ENCODE measurements around the gene SELENBP1. TPM values are rescaled to one million over a fixed set of nuclear protein-coding genes. Genes with fewer than 3 reads are reported as not detected.

Gene SELENBP1
- total RNA-seq (2022; extraction: Qiagen RNA extraction) = 6.2 to 7.8 TPM (median 6.6 TPM) in 5 replicates

GRCh38 chr1:151372058-151372934 is at the start of gene SELENBP1:
Gene SELENBP1 (minus strand): TSS chr1:151372705. CDS start chr1:151372641, 64 bp downstream.

DNA sequence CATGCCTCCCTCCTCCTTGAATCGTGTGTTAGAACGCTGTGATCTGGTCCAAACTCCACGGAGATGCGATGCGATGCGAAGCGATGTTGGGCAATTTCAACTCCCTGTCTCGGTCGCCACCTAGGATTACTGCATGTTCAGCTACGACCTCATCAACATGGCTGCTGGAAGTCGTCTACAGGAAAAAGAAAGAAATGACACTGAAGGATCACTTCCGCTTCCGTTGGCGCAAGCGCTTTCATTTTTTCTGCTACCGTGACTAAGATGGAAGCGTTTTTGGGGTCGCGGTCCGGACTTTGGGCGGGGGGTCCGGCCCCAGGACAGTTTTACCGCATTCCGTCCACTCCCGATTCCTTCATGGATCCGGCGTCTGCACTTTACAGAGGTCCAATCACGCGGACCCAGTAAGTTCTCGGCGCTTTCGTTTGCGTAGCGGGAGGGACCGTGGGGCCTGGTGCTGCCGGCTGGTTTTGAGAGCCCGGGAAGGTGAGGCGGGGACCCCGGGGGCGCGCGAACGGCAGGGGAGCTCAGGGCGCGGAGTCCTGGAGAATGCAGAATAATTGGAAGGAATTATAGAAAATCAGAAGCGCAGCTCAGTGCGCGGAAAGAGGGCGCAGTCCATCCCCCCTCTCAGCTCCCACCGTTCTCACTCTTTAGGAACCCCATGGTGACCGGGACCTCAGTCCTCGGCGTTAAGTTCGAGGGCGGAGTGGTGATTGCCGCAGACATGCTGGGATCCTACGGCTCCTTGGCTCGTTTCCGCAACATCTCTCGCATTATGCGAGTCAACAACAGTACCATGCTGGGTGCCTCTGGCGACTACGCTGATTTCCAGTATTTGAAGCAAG is 27.0 kb upstream of the SELENBP1 start, which contains the start of gene PSMB4:
TSS of gene PSMB4 (plus strand) at position 250 of the 848 bp plus-strand sequence. CDS start at position 265, 15 bp downstream.

GRCh38 chr1:151346769-151347522 is 25.6 kb downstream of the SELENBP1 start, which contains the start of gene RFX5:
Gene RFX5 (minus strand): TSS chr1:151347252. CDS start chr1:151346320, 932 bp downstream.

DNA sequence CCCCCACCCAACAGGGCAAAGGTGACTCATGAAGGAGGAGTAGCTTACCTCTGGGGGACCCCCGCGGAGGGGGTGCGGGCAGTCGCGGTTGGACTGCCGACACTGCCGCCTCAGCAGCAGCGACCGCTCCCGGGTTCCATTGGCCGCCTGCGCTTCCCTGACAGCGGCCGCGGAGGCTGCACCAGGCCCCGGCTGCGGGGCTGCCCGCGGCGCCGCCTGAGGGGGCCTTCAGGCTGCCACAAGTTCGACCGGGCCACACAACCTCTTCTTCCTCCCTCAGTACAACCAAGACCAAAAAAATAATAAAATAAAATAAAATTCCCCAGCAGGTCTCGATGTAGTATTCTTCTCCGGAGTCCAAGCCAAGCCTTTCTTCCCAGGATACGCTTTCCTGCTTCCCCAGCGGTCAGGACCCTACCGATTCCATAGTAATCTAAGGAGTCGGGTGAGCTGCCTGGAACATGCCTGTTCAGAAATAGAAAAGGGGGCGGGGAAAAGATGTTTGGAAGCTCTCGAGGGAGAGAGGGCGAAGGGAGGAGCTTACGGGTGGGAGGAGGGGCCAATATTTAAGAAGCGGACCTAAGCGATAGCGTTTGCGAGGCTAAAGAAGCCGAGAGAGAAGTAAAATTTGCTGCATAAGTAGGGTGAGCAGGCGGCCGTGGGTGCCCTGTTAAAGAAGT is 45.1 kb downstream of the SELENBP1 start, which contains the start of gene PI4KB:
TSS of gene PI4KB (minus strand) at position 194 of the 680 bp plus-strand sequence. CDS start 10,935 bp downstream, outside the sequence.

Other genes starting within 250 kb of the SELENBP1 start
- 1.5 to 2.3 TPM (median 1.5 TPM) in 5 replicates for gene SEMA6C, start 226.1 kb downstream of the SELENBP1 start, total RNA-seq (2022; extraction: Qiagen RNA extraction)
- not detected in 5 replicates for gene TNFAIP8L2, start 216.1 kb downstream of the SELENBP1 start, total RNA-seq (2022; extraction: Qiagen RNA extraction)
- 5.2 to 7.3 TPM (median 7.1 TPM) in 5 replicates for gene LYSMD1, start 206.8 kb downstream of the SELENBP1 start, total RNA-seq (2022; extraction: Qiagen RNA extraction)
- gene SCNM1, start 206.6 kb downstream of the SELENBP1 start, total RNA-seq (2022; extraction: Qiagen RNA extraction) = 45.2 to 49.4 TPM (median 47.4 TPM) in 5 replicates
- gene TMOD4, start 196.7 kb downstream of the SELENBP1 start, total RNA-seq (2022; extraction: Qiagen RNA extraction) = 0.23 to 0.43 TPM (median 0.35 TPM) in 3 of 5 replicates, not detected in the others
- 49.1 to 77.7 TPM (median 52.5 TPM) in 5 replicates for gene VPS72, start 182.5 kb downstream of the SELENBP1 start, total RNA-seq (2022; extraction: Qiagen RNA extraction)
- gene PIP5K1A, start 174.2 kb downstream of the SELENBP1 start, total RNA-seq (2022; extraction: Qiagen RNA extraction) = 57.0 to 64.9 TPM (median 60.7 TPM) in 5 replicates
- 173 to 199 TPM (median 198 TPM) in 5 replicates for gene PSMD4, start 118.0 kb downstream of the SELENBP1 start, total RNA-seq (2022; extraction: Qiagen RNA extraction)
- 11.3 to 15.1 TPM (median 13.2 TPM) in 5 replicates for gene ZNF687, start 90.4 kb downstream of the SELENBP1 start, total RNA-seq (2022; extraction: Qiagen RNA extraction)
- gene PI4KB, start 45.3 kb downstream of the SELENBP1 start, total RNA-seq (2022; extraction: Qiagen RNA extraction) = 21.3 to 29.4 TPM (median 28.8 TPM) in 5 replicates
- gene RFX5, start 25.5 kb downstream of the SELENBP1 start, total RNA-seq (2022; extraction: Qiagen RNA extraction) = 18.4 to 23.2 TPM (median 19.2 TPM) in 5 replicates
- gene PSMB4, start 26.9 kb upstream of the SELENBP1 start, total RNA-seq (2022; extraction: Qiagen RNA extraction) = 345 to 394 TPM (median 364 TPM) in 5 replicates
- 13.8 to 28.1 TPM (median 23.5 TPM) in 5 replicates for gene POGZ, start 86.8 kb upstream of the SELENBP1 start, total RNA-seq (2022; extraction: Qiagen RNA extraction)
- gene CGN, start 138.7 kb upstream of the SELENBP1 start, total RNA-seq (2022; extraction: Qiagen RNA extraction) = 1.8 to 2.8 TPM (median 2.6 TPM) in 5 replicates
- gene TUFT1, start 167.6 kb upstream of the SELENBP1 start, total RNA-seq (2022; extraction: Qiagen RNA extraction) = 7.1 to 9.5 TPM (median 8.4 TPM) in 5 replicates
- 10.1 to 11.7 TPM (median 11.1 TPM) in 5 replicates for gene SNX27, start 239.3 kb upstream of the SELENBP1 start, total RNA-seq (2022; extraction: Qiagen RNA extraction)

All from A549 treated with dexamethasone at 1 μM for 4 hours (cell line).